Adrenal gland (tissue), 12 donors: ENCODE results near the gene OAS3. TPM values are rescaled to one million over a fixed set of nuclear protein-coding genes. Genes with fewer than 3 reads are reported as not detected.

ENCODE experiments used
- DNase-seq, 7 donors: peaks; one replicate each; pipeline ENCODE4 v3.0.0-alpha.2; 2019 to 2020
- H3K27ac ChIP-seq, 5 donors: fragments of 200-600 bp; sonication (generic) in 4 of 5; 1 replicate in 3 of 5; 2 replicates in 2 of 5; pipeline versions ENCODE4 v1.5.1 to v1.8.0; 2016 to 2020; ENCODE audit warnings: mild to moderate bottlenecking in 1 of 5
- H3K27me3 ChIP-seq: fragments of 200-600 bp; 2 replicates; pipeline ENCODE4 v1.8.0; 2021
- H3K36me3 ChIP-seq, 2 donors: fragments of 200-600 bp; replicated peaks in 1 of 2; 1 replicate in 1 of 2; 2 replicates in 1 of 2; pipeline versions ENCODE4 v1.5.1 to v1.8.0; 2018 to 2022
- H3K4me1 ChIP-seq, 2 donors: fragments of 200-600 bp; replicated peaks in 1 of 2; 1 replicate in 1 of 2; 2 replicates in 1 of 2; pipeline versions ENCODE4 v1.5.1 to v1.8.0; 2018 to 2021
- H3K4me3 ChIP-seq, 4 donors: fragments of 200-600 bp; sonication (generic) in 3 of 4; one replicate each; pipeline ENCODE4 v1.5.1; 2016 to 2018
- H3K9me3 ChIP-seq, 3 donors: fragments of 200-600 bp; sonication (generic) in 1 of 3; replicated peaks in 1 of 3; 1 replicate in 2 of 3; 2 replicates in 1 of 3; pipeline versions ENCODE4 v1.5.1 to v1.8.0; 2016 to 2021
- CTCF ChIP-seq, 6 experiments: fragments of 450-650 bp in 4 of 6; fragments of 200-600 bp in 2 of 6; sonication (generic) in 1 of 6; IDR thresholded peaks; 1 replicate in 5 of 6; 2 replicates in 1 of 6; pipeline versions ENCODE4 v1.5.1 to v1.8.0; 2016 to 2021; ENCODE audit warnings: antibody characterized with exemption in 6 of 6, mild to moderate bottlenecking in 2 of 6, moderate library complexity in 1 of 6
- POLR2A ChIP-seq, 2 donors: fragments of 450-650 bp; IDR thresholded peaks; one replicate each; pipeline ENCODE4 v1.6.1; 2017; ENCODE audit warnings: antibody characterized with exemption in 2 of 2, mild to moderate bottlenecking in 2 of 2, moderate library complexity in 1 of 2
- WGBS, 4 donors: extraction: QIAGEN DNeasy Blood & Tissue Kit in 2 of 4; methylation state at CpG; one replicate each; pipeline versions ENCODE4 v1.1.5 to v1.1.7; 2013 to 2017; 5-methylcytosine and 5-hydroxymethylcytosine counted together
- intact Hi-C, 2 donors: fragments of 100-400 bp; cut with DNase I; formaldehyde crosslinking; loops; one replicate each; pipeline versions ENCODE4 v1.14.1 to v1.15.0; 2022 to 2023
- polyA plus RNA-seq, 3 donors: library from polyadenylated mRNA; stranded (reverse); fragments of 200-250 nt in 2 of 3; fragments of 350-450 nt in 1 of 3; fragmentation: Illumina TruSeq in 1 of 3; extraction: RNeasy Lipid Tissue Mini Kit (QIAGEN cat#74804) in 1 of 3; gene quantifications; one replicate each; pipeline ENCODE4 v1.2.3, GENCODE V29; 2013 to 2014
- total RNA-seq, 9 donors: library from RNA; depleted of rRNA in 4 of 9; stranded (reverse); fragments of >200 nt in 4 of 9; fragments of 120-200 nt in 1 of 9; fragmentation: NEBNext Ultra II Directional in 1 of 9; extraction: Animal tissue kit (Norgen Biotek cat#: 25700) in 1 of 9; gene quantifications; one replicate each; pipeline versions ENCODE4 v1.1.0 to v1.2.4, GENCODE V29; 2013 to 2023
- donor health status: healthy with polysubstance abuse.
- donor health status: Bipolar disorder and iron deficiency.
- donor health status: DM: yes; HTN: yes; CAD: no.
- donor health status: DM: no; HTN: no; CAD: no.
- donor health status: DM: no; HTN: no; CAD: no.
- donor health status: DM: yes; HTN: yes; CAD: no.

The OAS3 gene
- total and polyA plus RNA-seq, 12 donors = 2.7 to 19.4 (median 10.3) TPM

- WGBS, 4 donors = 89 to 100% (median 92%) methylated on average over 3 to 7 of the region's 7 CpGs
Observed at GRCh38 chr12:112997506-112997905, 59.2 kb downstream of the OAS3 start.

GRCh38 chr12:112998987-112999767, 60.9 kb downstream of the OAS3 start:
- Histone ChIP-seq H3K9me3 (no peaks in the 10 kb centered on the region), H3K27me3 (no peaks in the 10 kb centered on the region), H3K27ac (no peak overlapping the region), H3K4me3 (no peak overlapping the region), H3K4me1 (no peaks in the 10 kb centered on the region), H3K36me3 (no peaks in the 10 kb centered on the region)
- 85 to 92% (median 90%) methylated on average over 12 of the region's 12 CpGs for WGBS, 4 donors
- intact Hi-C loops = no loop called here
- TF ChIP-seq CTCF (IDR thresholded peaks at IDR 0.05) (no peak), POLR2A (IDR thresholded peaks at IDR 0.05) (no peak)
- DNase-seq = no peak

More at GRCh38 chr12:112997506-112997905, 59.2 kb downstream of the OAS3 start:
- no peak for TF ChIP-seq CTCF (IDR thresholded peaks at IDR 0.05)
- no peak for TF ChIP-seq POLR2A (IDR thresholded peaks at IDR 0.05)
- no peak for DNase-seq
- Histone ChIP-seq H3K27ac (no peak overlapping the region), H3K4me1 (no peaks in the 10 kb centered on the region), H3K9me3 (no peaks in the 10 kb centered on the region), H3K36me3 (no peaks in the 10 kb centered on the region), H3K27me3 (no peaks in the 10 kb centered on the region), H3K4me3 (no peak overlapping the region)
- intact Hi-C loops = no loop called here

GRCh38 chr12:113000433-113000832, 62.2 kb downstream of the OAS3 start:
- Histone ChIP-seq H3K4me1 (no peaks in the 10 kb centered on the region), H3K9me3 (no peaks in the 10 kb centered on the region), H3K27me3 (no peaks in the 10 kb centered on the region), H3K4me3 (no peak overlapping the region), H3K27ac (no peak overlapping the region), H3K36me3 (no peaks in the 10 kb centered on the region)
- intact Hi-C loops = no loop called here
- DNase-seq = no peak
- 90 to 97% (median 92%) methylated on average over 6 of the region's 6 CpGs for WGBS, 4 donors
- no peak for TF ChIP-seq CTCF (IDR thresholded peaks at IDR 0.05)
- TF ChIP-seq POLR2A (IDR thresholded peaks at IDR 0.05) = no peak

- intact Hi-C loops = no loop called here
- Histone ChIP-seq H3K4me1 (peaks cover 0 to under 1% of the 10 kb centered on the region in 2 donors), H3K27me3 (no peaks in the 10 kb centered on the region), H3K36me3 (no peaks in the 10 kb centered on the region), H3K9me3 (no peaks in the 10 kb centered on the region), H3K4me3 (no peak overlapping the region), H3K27ac (no peak overlapping the region)
- TF ChIP-seq POLR2A (IDR thresholded peaks at IDR 0.05) = no peak
- no peak for TF ChIP-seq CTCF (IDR thresholded peaks at IDR 0.05)
- DNase-seq = no peak
- 80 to 92% (median 85%) methylated on average over 4 of the region's 4 CpGs for WGBS, 4 donors
Observed at GRCh38 chr12:113002155-113002554, 63.9 kb downstream of the OAS3 start.
